NCI-H128 (cell line): ENCODE measurements around the gene ZNF324.

Experiments used
- DNase-seq: peaks from one replicate; lab custom pipeline; 2025; ENCODE audit not compliant: unreplicated experiment; lab: John Stamatoyannopoulos, UW

ZNF324 gene

GRCh38 chr19:58520257-58520599, 53.3 kb downstream of the ZNF324 start:
- no peak for DNase-seq

- DNase-seq, result no peak
These were observed 54.8 kb downstream of the ZNF324 start for GRCh38 chr19:58521651-58522050.

GRCh38 chr19:58522709-58523108, 55.8 kb downstream of the ZNF324 start:
- no peak for DNase-seq
